ENCODE data around the gene AZIN2. TPM values are rescaled to one million over a fixed set of nuclear protein-coding genes. Genes with fewer than 3 reads are reported as not detected.
"Not testable (repeated sequence)": the region's sequence is repeated elsewhere in the genome, so short reads cannot be mapped to it uniquely, and the experiment has no call there.

AZIN2 gene
- total RNA-seq, 4 donors from 2014 or later: 2.2 to 13.7 (median 3.5) TPM

- intact Hi-C loops (cut with DNase I; ENCODE audit: low total_unique reads): loop anchor here (10.0 kb wide), 1 partner anchor 131 kb away; no protein-coding TSS in a partner anchor
- no peak overlapping the region for H3K4me3 ChIP-seq (ENCODE audit: low read depth, poor library complexity, severe bottlenecking)
- WGBS, 2 donors: 39 to 40% methylated on average over 12 of the region's 12 CpGs
- peak; percentile 45 to 87 for DNase-seq (ENCODE audit: low spot score in 2 of 2)
- no peak for TF ChIP-seq POLR2A (IDR thresholded peaks at IDR 0.05)
- no peak for TF ChIP-seq CTCF (IDR thresholded peaks at IDR 0.05)
These were observed 25.5 kb upstream of the AZIN2 start for GRCh38 chr1:33055210-33056008.

- DNase-seq (ENCODE audit: low spot score in 2 of 2): no peak
- TF ChIP-seq CTCF (IDR thresholded peaks at IDR 0.05) (no peak), POLR2A (IDR thresholded peaks at IDR 0.05) (no peak)
- intact Hi-C loops (cut with DNase I; ENCODE audit: low total_unique reads): loop anchor here (10.0 kb wide), 1 partner anchor 132 kb away; no protein-coding TSS in a partner anchor
- H3K4me3 ChIP-seq (ENCODE audit: low read depth, poor library complexity, severe bottlenecking): no peak overlapping the region
- 90% methylated on average over 3 of the region's 3 CpGs for WGBS, 2 donors
These were observed 24.5 kb upstream of the AZIN2 start for GRCh38 chr1:33056426-33056825.

GRCh38 chr1:33057095-33057494, 23.9 kb upstream of the AZIN2 start:
- DNase-seq (ENCODE audit: low spot score in 2 of 2): no peak
- 89 to 93% methylated on average over 2 of the region's 2 CpGs for WGBS, 2 donors
- intact Hi-C loops (cut with DNase I; ENCODE audit: low total_unique reads): loop anchor here (10.0 kb wide), 1 partner anchor 132 kb away; no protein-coding TSS in a partner anchor
- no peak overlapping the region for H3K4me3 ChIP-seq (ENCODE audit: low read depth, poor library complexity, severe bottlenecking)
- TF ChIP-seq POLR2A (IDR thresholded peaks at IDR 0.05) (no peak), CTCF (IDR thresholded peaks at IDR 0.05) (no peak)

GRCh38 chr1:33060579-33061083, 20.3 kb upstream of the AZIN2 start:
- TF ChIP-seq POLR2A (IDR thresholded peaks at IDR 0.05) (no peak), CTCF (IDR thresholded peaks at IDR 0.05) (no peak)
- intact Hi-C loops (cut with DNase I; ENCODE audit: low total_unique reads): no loop called here
- peak in 1 of 2 donors; percentile 33 for DNase-seq (ENCODE audit: low spot score in 2 of 2)
- no peak overlapping the region for H3K4me3 ChIP-seq (ENCODE audit: low read depth, poor library complexity, severe bottlenecking)
- WGBS, 2 donors: 15 to 33% methylated on average over 2 of the region's 2 CpGs

GRCh38 chr1:33061834-33062233, 19.1 kb upstream of the AZIN2 start:
- intact Hi-C loops (cut with DNase I; ENCODE audit: low total_unique reads): no loop called here
- TF ChIP-seq CTCF (IDR thresholded peaks at IDR 0.05) (no peak), POLR2A (IDR thresholded peaks at IDR 0.05) (no peak)
- no peak for DNase-seq (ENCODE audit: low spot score in 2 of 2)
- H3K4me3 ChIP-seq (ENCODE audit: low read depth, poor library complexity, severe bottlenecking): no peak overlapping the region

GRCh38 chr1:33064284-33064683, 16.7 kb upstream of the AZIN2 start:
- H3K4me3 ChIP-seq (ENCODE audit: low read depth, poor library complexity, severe bottlenecking); DNase-seq (ENCODE audit: low spot score in 2 of 2); intact Hi-C loops (cut with DNase I; ENCODE audit: low total_unique reads): not testable (repeated sequence)
- WGBS, 2 donors: 94 to 95% methylated on average over 9 of the region's 9 CpGs
